Lower leg skin (tissue), 4 donors: Measurements from ENCODE around the gene BPI. TPM values are rescaled to one million over a fixed set of nuclear protein-coding genes. Genes with fewer than 3 reads are reported as not detected.
A peak's percentile ranks its signal among the peaks of the same experiment; 100 is the strongest.

Experiments used
- DNase-seq, 2 donors: peaks; one replicate each; pipeline ENCODE4 v3.0.0-alpha.2; 2019; ENCODE audit warnings: low spot score in 2 of 2
- H3K4me3 ChIP-seq: fragments of 200-600 bp; sonication (generic); 2 replicates; pipeline ENCODE4 v1.5.1; 2017; ENCODE audit warnings: mild to moderate bottlenecking, low read depth; ENCODE audit not compliant: poor library complexity, severe bottlenecking
- CTCF ChIP-seq, 3 donors: fragments of 450-650 bp; IDR thresholded peaks; one replicate each; pipeline ENCODE4 v1.5.1; 2016; ENCODE audit warnings: antibody characterized with exemption in 3 of 3, mild to moderate bottlenecking in 3 of 3, moderate library complexity in 2 of 3
- POLR2A ChIP-seq, 2 donors: fragments of 450-650 bp; IDR thresholded peaks; one replicate each; pipeline ENCODE4 v1.6.1; 2016 to 2017; ENCODE audit warnings: antibody characterized with exemption in 2 of 2, mild to moderate bottlenecking in 1 of 2, moderate library complexity in 1 of 2
- WGBS, 2 donors: methylation state at CpG; one replicate each; pipeline ENCODE4 v1.1.5; 2018; 5-methylcytosine and 5-hydroxymethylcytosine counted together
- intact Hi-C: fragments of 100-400 bp; cut with DNase I; formaldehyde crosslinking; loops from one replicate; pipeline ENCODE4 v1.15.0; 2023; ENCODE audit warnings: low total_unique reads
- total RNA-seq, 4 donors: library from RNA; depleted of rRNA; stranded (reverse); fragments of >200 nt; gene quantifications; one replicate each; pipeline ENCODE4 v1.1.0, GENCODE V29; 2016

Gene BPI
- total RNA-seq, 4 donors from 2014 or later: not detected

DNA sequence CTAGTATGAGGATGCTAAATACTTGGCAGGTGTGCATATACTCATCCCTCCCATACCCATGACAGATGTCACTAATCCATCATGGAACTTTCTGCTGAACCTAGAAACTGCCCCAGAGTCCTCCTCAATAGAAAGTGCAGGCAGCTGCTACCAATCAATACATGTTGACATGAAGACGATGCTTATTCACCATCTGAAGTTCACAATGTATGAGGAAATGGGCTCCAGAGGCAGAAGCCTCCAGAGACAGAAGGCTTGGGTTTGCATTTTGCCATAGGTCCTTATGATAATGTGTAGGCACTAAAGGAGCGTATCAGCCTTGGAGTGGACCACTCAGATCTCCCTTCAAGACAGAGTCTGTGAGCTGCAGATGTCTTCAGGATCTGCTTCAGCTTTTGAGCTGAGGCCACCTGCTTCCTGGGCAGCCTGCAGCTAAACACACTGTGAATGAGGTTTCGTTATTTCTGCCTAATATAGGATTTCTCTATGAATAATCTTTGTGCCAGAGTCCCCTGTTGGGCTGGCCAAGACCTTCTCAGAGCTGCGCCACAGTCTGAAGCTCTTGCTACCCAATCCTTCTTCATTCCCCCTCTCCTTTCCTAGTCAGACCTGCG is 35.9 kb upstream of the BPI start:
- intact Hi-C loops: no loop called here
- no peak overlapping the region for H3K4me3 ChIP-seq
- peak in 1 of 2 donors; percentile 36 for DNase-seq
- TF ChIP-seq POLR2A (IDR thresholded peaks at IDR 0.05): no peak
- no peak for TF ChIP-seq CTCF (IDR thresholded peaks at IDR 0.05)
- 77 to 84% methylated on average over 5 of the region's 5 CpGs for WGBS, 2 donors

GRCh38 chr20:38269040-38269439 is 34.9 kb upstream of the BPI start:
- no peak for TF ChIP-seq POLR2A (IDR thresholded peaks at IDR 0.05)
- TF ChIP-seq CTCF (IDR thresholded peaks at IDR 0.05): no peak
- peak in 1 of 2 donors; percentile 59 for DNase-seq
- WGBS, 2 donors: 92 to 93% methylated on average over 3 of the region's 3 CpGs
- intact Hi-C loops: no loop called here
- H3K4me3 ChIP-seq: no peak overlapping the region

GRCh38 chr20:38269715-38270114 is 34.2 kb upstream of the BPI start:
- TF ChIP-seq CTCF (IDR thresholded peaks at IDR 0.05): no peak
- TF ChIP-seq POLR2A (IDR thresholded peaks at IDR 0.05): no peak
- peak in 1 of 2 donors; percentile 39 for DNase-seq
- no peak overlapping the region for H3K4me3 ChIP-seq
- intact Hi-C loops: no loop called here
- 81 to 86% methylated on average over 6 of the region's 6 CpGs for WGBS, 2 donors

GRCh38 chr20:38270869-38271605 is 32.9 kb upstream of the BPI start:
- WGBS, 2 donors: 55 to 60% methylated on average over 10 of the region's 10 CpGs
- intact Hi-C loops: no loop called here
- TF ChIP-seq CTCF (IDR thresholded peaks at IDR 0.05) (no peak), POLR2A (IDR thresholded peaks at IDR 0.05) (no peak)
- DNase-seq: peak in 1 of 2 donors; percentile 81
- H3K4me3 ChIP-seq: no peak overlapping the region

DNA sequence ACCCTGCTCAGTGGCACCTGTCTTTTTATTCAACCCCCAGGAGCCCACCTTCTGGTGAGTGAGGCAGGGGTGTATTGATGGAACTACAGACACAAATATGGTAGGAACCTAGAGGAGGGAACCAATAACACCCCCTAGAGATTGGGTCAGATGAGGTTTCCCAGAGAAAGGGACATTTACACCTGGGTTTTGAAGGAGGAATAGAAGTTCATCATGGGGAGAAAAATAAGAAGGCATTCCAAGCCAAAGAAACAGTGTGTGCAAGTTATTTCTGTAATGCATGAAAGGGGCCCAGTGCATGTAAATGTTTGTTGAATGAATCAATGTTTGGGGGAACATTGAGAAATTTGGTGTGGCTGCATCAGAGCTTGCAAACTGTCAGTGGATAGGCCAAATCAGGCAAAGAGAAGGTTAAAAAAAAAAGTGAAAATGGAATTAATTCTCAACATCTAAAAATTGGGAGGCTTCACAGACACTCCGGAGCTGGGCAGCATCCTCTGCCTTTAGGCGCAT is 32.3 kb upstream of the BPI start:
- WGBS, 2 donors: 88 to 98% methylated on average over 2 of the region's 2 CpGs
- intact Hi-C loops: no loop called here
- no peak overlapping the region for H3K4me3 ChIP-seq
- no peak for DNase-seq
- no peak for TF ChIP-seq CTCF (IDR thresholded peaks at IDR 0.05)
